HL-60 (cell line): ENCODE results near the gene CCNI2.

ENCODE experiments used
- DNase-seq, 2 experiments: peaks; one replicate each; pipeline ENCODE4 v3.0.0-alpha.2; 2010 to 2020; ENCODE audit warnings: low read depth in 1 of 2, low spot score in 1 of 2
- H3K27ac ChIP-seq: fragments of 250-450 bp; sonication (Bioruptor Pico); replicated peaks from 2 replicates; pipeline ENCODE4 v1.5.1; 2020; ENCODE audit warnings: mild to moderate bottlenecking, moderate library complexity
- H3K27me3 ChIP-seq: fragments of 250-450 bp; sonication (Bioruptor Pico); 2 replicates; pipeline ENCODE4 v1.5.1; 2021; ENCODE audit warnings: mild to moderate bottlenecking, moderate library complexity; ENCODE audit not compliant: insufficient read depth, poor library complexity, severe bottlenecking
- H3K4me3 ChIP-seq: replicated peaks from 2 replicates; pipeline ENCODE4 v1.5.1; 2011; ENCODE audit warnings: mild to moderate bottlenecking, control low read depth, low read length; ENCODE audit not compliant: insufficient read depth
- CTCF ChIP-seq: IDR thresholded peaks from one replicate; pipeline ENCODE4 v1.5.1; 2011; ENCODE audit warnings: low read length, control low read depth, inconsistent platforms; ENCODE audit not compliant: insufficient read depth
- GABPA ChIP-seq: IDR thresholded peaks from 2 replicates; pipeline ENCODE4 v1.6.1; 2012; ENCODE audit warnings: low read depth
- POLR2AphosphoS5 ChIP-seq: IDR thresholded peaks from 2 replicates; pipeline ENCODE4 v1.6.1; 2012; ENCODE audit warnings: low read depth
- SPI1 ChIP-seq: IDR thresholded peaks from 2 replicates; pipeline ENCODE4 v1.6.1; 2012; ENCODE audit warnings: low read depth, mild to moderate bottlenecking, borderline replicate concordance
- TF ChIP-seq, protein P1 (sequence below): IDR thresholded peaks from 2 replicates; pipeline ENCODE4 v1.6.1; 2012; ENCODE audit warnings: low read depth; ENCODE audit not compliant: insufficient replicate concordance

The CCNI2 gene

GRCh38 chr5:132764051-132764450 lies 16.8 kb downstream of the CCNI2 start:
- Histone ChIP-seq H3K4me3 (no peak overlapping the region), H3K27ac (no peak overlapping the region), H3K27me3 (no peaks in the 10 kb centered on the region)
- DNase-seq: no peak
- TF ChIP-seq, protein P1, sequence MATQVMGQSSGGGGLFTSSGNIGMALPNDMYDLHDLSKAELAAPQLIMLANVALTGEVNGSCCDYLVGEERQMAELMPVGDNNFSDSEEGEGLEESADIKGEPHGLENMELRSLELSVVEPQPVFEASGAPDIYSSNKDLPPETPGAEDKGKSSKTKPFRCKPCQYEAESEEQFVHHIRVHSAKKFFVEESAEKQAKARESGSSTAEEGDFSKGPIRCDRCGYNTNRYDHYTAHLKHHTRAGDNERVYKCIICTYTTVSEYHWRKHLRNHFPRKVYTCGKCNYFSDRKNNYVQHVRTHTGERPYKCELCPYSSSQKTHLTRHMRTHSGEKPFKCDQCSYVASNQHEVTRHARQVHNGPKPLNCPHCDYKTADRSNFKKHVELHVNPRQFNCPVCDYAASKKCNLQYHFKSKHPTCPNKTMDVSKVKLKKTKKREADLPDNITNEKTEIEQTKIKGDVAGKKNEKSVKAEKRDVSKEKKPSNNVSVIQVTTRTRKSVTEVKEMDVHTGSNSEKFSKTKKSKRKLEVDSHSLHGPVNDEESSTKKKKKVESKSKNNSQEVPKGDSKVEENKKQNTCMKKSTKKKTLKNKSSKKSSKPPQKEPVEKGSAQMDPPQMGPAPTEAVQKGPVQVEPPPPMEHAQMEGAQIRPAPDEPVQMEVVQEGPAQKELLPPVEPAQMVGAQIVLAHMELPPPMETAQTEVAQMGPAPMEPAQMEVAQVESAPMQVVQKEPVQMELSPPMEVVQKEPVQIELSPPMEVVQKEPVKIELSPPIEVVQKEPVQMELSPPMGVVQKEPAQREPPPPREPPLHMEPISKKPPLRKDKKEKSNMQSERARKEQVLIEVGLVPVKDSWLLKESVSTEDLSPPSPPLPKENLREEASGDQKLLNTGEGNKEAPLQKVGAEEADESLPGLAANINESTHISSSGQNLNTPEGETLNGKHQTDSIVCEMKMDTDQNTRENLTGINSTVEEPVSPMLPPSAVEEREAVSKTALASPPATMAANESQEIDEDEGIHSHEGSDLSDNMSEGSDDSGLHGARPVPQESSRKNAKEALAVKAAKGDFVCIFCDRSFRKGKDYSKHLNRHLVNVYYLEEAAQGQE: no peak
- TF ChIP-seq SPI1: no peak
- no peak for TF ChIP-seq CTCF
- no peak for TF ChIP-seq POLR2AphosphoS5
- TF ChIP-seq GABPA: no peak

- Histone ChIP-seq H3K27ac (no peak overlapping the region), H3K4me3 (no peak overlapping the region), H3K27me3 (no peaks in the 10 kb centered on the region)
- no peak for DNase-seq
- TF ChIP-seq POLR2AphosphoS5 (no peak), CTCF (no peak), SPI1 (no peak), GABPA (no peak)
- TF ChIP-seq, protein P1: no peak
These were observed 17.5 kb downstream of the CCNI2 start for GRCh38 chr5:132764671-132765238.

- DNase-seq: no peak
- H3K27me3 ChIP-seq: no peaks in the 10 kb centered on the region
- H3K27ac ChIP-seq: no peak overlapping the region
- no peak overlapping the region for H3K4me3 ChIP-seq
- TF ChIP-seq CTCF: no peak
- no peak for TF ChIP-seq POLR2AphosphoS5
- no peak for TF ChIP-seq SPI1
- TF ChIP-seq, protein P1: no peak
These were observed 18.2 kb downstream of the CCNI2 start for GRCh38 chr5:132765311-132766019.
